ENCODE results near the gene UBE4A. TPM values are rescaled to one million over a fixed set of nuclear protein-coding genes. Genes with fewer than 3 reads are reported as not detected.

UBE4A gene
- polyA plus RNA-seq, 1 experiment, result 32.0 TPM

- no peaks in the 10 kb centered on the region for H3K27me3 ChIP-seq (ENCODE audit: control insufficient read depth, insufficient read depth, low read length)
- ChIA-PET CTCF (interaction anchor here (0.5 to 1.2 kb wide), 2 partner anchors 62 to 70 kb away, joined by 6 to 7 read pairs; no protein-coding TSS in a partner anchor), POLR2A (no interaction called here)
- H3K27ac ChIP-seq (ENCODE audit: low read depth, low read length), result no peak overlapping the region
- DNase-seq (ENCODE audit: low read depth, low spot score), result no peak
- no peak for TF ChIP-seq CTCF (IDR thresholded peaks at IDR 0.05; ENCODE audit: low read depth, low read length)
- H3K9me3 ChIP-seq (ENCODE audit: control insufficient read depth, insufficient read depth, low read length), result no peaks in the 10 kb centered on the region
- H3K4me3 ChIP-seq (ENCODE audit: low read depth, low read length), result no peak overlapping the region
Observed at GRCh38 chr11:118418766-118419165, 59.4 kb downstream of the UBE4A start.

GRCh38 chr11:118427707-118428106 lies 68.3 kb downstream of the UBE4A start:
- Histone ChIP-seq H3K27ac (ENCODE audit: low read depth, low read length) (no peak overlapping the region), H3K4me3 (ENCODE audit: low read depth, low read length) (no peak overlapping the region), H3K9me3 (ENCODE audit: control insufficient read depth, insufficient read depth, low read length) (no peaks in the 10 kb centered on the region), H3K27me3 (ENCODE audit: control insufficient read depth, insufficient read depth, low read length) (no peaks in the 10 kb centered on the region)
- CTCF ChIA-PET, result no interaction called here
- TF ChIP-seq CTCF (IDR thresholded peaks at IDR 0.05; ENCODE audit: low read depth, low read length), result no peak
- POLR2A ChIA-PET, result interaction anchor here (0.5 kb wide), 1 partner anchor 17 kb away, joined by 4 read pairs; no protein-coding TSS in a partner anchor
- DNase-seq (ENCODE audit: low read depth, low spot score), result no peak

GRCh38 chr11:118430956-118431355 lies 71.6 kb downstream of the UBE4A start:
- DNase-seq (ENCODE audit: low read depth, low spot score), result no peak
- H3K27ac ChIP-seq (ENCODE audit: low read depth, low read length), result no peak overlapping the region
- ChIA-PET CTCF (interaction anchor here (0.9 kb wide), 1 partner anchor 22 kb away, joined by 3 read pairs; no protein-coding TSS in a partner anchor), POLR2A (no interaction called here)
- H3K27me3 ChIP-seq (ENCODE audit: control insufficient read depth, insufficient read depth, low read length), result no peaks in the 10 kb centered on the region
- H3K4me3 ChIP-seq (ENCODE audit: low read depth, low read length), result no peak overlapping the region
- no peaks in the 10 kb centered on the region for H3K9me3 ChIP-seq (ENCODE audit: control insufficient read depth, insufficient read depth, low read length)
- TF ChIP-seq CTCF (IDR thresholded peaks at IDR 0.05; ENCODE audit: low read depth, low read length), result no peak

GRCh38 chr11:118434123-118434552 lies 74.7 kb downstream of the UBE4A start:
- no peak overlapping the region for H3K27ac ChIP-seq (ENCODE audit: low read depth, low read length)
- CTCF ChIA-PET, result no interaction called here
- POLR2A ChIA-PET, result no interaction called here

More at GRCh38 chr11:118434123-118434552, 74.7 kb downstream of the UBE4A start:
- Histone ChIP-seq H3K4me3 (ENCODE audit: low read depth, low read length) (peak overlapping the region; percentile 72), H3K27me3 (ENCODE audit: control insufficient read depth, insufficient read depth, low read length) (no peaks in the 10 kb centered on the region), H3K9me3 (ENCODE audit: control insufficient read depth, insufficient read depth, low read length) (peaks cover 4% of the 10 kb centered on the region; the same call in 1 of the 2 replicates)
- TF ChIP-seq CTCF (IDR thresholded peaks at IDR 0.05; ENCODE audit: low read depth, low read length), result no peak
- DNase-seq (ENCODE audit: low read depth, low spot score), result no peak
